HG03066 (cell line): ENCODE data around the gene HNF4A.
"Not testable (repeated sequence)": the region's sequence is repeated elsewhere in the genome, so short reads cannot be mapped to it uniquely, and the experiment has no call there.

ENCODE experiments used
- ATAC-seq: cut with Tn5 transposase; IDR thresholded peaks from one replicate; pipeline ENCODE4 v1.9.1; 2021; ENCODE audit warnings: low read depth; ENCODE audit not compliant: unreplicated experiment

Gene HNF4A

DNA sequence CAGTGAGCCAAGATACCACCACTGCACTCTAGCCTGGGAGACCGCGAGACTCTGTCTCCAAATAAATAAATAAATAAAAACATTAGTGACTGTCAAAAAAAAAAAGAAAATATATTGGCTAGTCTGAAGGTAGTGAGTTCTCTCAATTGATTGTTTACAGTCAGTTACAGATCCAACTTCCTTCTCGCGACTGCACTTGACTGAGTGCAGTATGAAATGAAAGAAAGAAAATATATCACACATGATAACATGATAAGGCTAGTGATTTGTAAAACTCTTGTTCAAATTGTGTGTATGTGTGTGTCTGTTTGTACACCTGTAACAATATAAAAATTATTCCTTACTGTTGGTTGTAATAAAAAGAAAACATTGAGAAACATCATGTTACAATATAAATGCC lies 10.8 kb upstream of the HNF4A start:
- no peak for ATAC-seq

DNA sequence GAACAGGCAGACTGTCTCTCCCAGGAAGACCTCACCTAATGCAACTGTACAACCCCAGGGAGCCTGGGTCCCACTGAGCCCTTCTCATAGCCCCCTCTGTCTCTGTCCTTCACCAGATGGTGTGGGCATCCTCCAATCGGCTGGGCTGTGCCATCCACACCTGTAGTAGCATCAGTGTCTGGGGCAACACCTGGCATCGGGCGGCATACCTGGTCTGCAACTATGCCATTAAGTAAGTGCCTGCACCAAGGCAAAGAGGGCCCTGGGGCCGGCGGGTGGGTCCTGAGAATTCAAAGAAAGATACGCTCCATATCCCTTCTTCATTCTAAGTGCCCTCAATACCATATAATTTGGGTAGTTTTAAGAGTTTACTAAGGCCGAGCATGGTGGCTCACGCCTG lies 10.4 kb upstream of the HNF4A start:
- ATAC-seq = no peak

DNA sequence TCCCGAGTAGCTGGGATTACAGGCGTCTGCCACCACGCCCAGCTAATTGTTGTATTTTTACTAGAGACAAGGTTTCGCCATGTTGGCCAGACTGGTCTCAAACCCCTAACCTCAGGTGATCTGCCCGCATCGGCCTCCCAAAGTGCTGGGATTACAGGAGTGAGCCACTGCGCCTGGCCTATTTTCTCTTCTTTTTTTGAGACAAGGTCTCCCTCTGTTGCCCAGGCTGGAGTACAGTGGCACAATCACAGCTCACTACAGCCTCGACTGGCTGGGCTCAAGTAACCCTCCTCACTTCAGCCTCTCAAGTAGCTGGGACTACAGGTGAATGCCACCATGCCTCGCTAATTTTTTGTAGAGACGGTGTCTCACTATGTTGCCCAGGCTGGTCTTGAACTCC lies 9.6 kb upstream of the HNF4A start:
- not testable (repeated sequence) for ATAC-seq

DNA sequence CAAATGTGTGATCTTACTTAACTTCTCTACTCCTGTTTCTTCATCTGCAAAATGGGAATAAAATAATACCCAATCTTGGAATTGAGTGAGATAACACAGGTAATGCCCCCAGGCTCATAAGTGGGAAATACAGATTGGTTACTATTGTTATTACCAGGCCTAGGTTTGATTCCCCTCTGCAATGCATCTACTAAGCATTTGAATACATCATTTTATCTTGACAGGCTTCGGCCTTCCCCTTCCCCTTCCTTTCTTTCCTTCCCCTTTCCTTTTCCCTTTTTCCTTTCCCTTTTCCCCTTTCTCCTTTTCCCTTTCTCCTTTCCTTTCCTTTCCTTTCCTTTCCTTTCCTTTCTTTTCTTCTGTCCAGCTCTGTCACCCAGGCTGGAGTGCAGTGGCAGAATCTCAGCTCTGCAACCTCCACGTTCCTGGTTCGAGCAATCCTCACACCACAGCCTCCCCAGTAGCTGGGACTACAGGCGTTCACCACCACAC lies 7.3 kb upstream of the HNF4A start:
- ATAC-seq = no peak

DNA sequence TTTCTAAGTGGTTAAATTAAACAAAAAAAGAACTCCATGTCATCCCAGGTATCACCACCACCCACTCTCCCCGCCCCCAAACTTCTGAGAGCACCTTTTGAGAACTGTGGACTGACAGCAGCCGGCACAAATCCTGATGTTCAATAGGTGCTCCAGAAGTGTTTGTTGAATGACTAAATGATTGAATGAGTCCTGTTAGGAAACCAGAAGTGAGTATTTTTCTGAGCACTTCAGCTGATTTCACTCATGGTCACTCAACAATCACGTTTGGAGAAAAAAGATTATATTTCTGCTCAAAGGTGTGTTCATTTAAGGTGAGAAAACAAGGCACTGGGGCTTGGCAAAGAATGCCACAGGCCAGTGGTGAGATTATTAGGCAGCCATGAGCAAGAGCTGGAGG lies 6.2 kb upstream of the HNF4A start:
- ATAC-seq = no peak

DNA sequence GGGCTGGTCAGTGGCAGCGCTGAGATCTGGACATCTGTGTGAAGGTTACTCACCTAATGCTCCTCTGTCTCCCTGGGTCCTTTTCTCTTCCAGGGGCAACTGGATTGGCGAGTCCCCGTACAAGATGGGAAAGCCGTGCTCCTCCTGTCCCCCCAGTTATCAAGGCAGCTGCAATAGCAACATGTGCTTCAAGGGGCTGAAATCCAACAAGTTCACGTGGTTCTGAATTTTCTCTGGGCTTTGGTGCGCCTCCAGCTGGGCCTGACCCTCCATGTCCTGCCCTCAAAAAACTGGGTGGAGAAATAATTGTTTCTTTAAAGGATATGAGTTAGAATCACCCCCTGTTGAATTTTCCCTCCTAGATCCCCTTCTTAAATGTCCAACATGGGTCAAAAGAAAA lies 4.9 kb upstream of the HNF4A start:
- ATAC-seq = no peak

DNA sequence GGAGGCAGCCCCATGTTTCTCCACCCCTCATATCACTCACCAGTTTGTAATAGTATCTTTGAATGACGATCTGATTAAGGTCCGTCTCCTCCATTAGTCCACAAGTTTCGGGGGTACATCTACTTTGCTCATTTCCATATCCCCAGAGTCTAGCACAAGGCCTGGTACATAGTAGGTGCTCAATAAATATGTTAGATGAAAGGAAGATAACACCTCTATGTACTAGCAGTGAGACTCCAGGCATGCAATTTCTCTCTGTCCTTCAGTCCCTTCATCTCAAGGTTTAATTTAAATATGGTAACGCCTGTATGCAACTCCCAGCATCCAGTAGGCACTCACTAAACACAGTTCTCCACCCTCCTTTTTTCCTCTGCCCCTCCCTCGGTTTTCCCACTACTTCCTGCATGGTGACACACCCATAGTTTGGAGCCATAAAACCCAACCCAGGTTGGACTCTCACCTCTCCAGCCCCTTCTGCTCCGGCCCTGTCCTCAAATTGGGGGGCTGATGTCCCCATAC lies 461 bp upstream of the HNF4A start:
- ATAC-seq = no peak

DNA sequence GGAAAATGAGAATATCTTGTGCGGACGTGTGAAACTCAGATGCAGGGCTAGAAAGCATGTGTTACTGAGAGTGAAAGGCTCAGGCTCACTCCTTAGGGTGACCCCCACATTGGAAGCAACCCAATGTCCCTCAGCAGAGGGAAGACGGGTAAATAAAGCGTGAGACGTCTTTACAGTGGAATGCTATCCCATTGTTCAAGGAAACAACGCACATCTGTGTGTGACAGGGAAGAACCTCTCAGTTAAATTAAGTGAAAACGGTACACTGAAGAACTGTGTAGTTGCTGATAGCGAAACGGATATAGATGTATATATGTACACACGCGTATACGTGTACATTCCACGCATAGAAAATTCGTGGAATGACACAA lies 839 bp downstream of the HNF4A start:
- no peak for ATAC-seq

DNA sequence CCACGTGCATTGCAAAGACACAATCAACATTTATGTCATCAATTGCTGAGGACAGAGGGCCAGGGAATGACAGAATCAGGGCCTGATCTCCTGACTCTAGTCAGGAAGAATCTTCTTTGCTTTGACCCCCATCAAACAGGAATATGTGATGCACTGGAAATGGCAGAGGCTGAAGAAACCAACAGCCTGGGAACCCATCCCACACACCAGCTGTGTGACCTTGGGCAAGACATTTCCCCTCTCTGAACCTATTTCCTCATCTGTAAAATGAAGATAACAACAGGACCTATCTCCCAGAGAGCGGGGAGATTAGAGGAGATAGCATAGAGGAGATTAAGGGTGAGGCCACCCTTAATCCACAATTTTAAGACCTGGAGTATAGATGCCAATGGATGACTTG lies 1.5 kb downstream of the HNF4A start:
- no peak for ATAC-seq

DNA sequence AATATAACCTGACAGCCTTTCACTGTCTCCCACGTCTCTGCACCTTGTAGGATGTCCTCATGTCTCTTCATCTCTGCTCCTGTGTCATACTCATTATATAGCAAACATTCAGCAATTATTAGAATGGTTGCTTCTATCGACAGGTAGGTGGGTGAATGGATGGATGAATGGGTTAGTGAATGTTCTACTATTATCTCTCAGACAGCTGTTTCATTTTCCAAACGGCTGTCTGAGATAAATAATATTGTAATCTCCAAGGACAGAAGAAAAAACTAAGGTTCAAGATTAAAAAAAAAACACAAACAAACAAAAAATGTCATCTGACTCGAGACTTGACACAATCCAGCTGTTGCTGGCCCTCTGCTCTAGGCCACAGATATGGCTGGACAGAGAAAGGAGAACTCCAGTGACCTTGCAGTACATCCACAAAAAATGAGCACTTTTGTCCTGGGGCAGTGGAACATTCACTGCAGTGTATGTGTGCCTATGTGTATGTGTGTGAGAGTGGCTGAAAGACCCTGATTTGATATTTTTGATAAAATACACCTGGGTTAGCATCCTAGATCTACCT lies 2.1 kb downstream of the HNF4A start:
- no peak for ATAC-seq

DNA sequence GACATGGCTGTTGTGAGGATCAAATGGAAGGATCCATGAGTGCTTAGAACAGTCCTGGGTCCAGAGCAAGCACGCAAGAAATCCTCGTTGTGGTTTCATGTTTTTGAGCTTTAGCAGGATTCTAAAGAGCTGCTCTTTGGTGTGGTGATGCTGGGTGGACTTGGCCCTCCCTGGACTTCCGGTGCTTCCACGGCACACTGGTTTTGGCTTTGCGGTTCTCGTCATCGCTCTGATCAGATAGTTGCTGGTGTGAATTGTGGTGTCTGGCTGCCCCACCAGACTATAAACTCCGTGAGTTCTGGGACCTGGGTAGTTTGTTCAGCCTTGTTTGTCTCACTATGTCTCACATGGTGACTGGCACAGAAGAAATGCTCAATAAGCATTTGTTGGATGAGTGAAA lies 3.3 kb downstream of the HNF4A start:
- ATAC-seq = no peak

DNA sequence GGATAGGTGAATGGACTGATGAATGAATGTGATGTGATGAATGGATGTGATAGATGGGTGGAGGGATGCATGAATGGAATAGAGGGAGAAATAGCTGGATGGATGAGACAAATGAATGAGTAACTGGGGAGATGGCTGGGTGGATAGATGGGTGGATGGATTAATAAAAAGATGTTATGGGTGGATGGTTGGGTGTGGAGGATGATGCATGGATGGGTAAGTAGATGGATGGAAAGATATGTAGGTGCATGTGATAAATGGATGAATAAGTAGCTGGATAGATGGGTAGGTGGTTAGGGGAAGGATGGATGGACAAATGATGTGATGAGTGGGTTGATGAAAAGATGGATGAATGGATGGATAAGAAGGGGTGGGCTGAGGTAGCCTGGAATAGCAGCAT lies 4.7 kb downstream of the HNF4A start:
- no peak for ATAC-seq

DNA sequence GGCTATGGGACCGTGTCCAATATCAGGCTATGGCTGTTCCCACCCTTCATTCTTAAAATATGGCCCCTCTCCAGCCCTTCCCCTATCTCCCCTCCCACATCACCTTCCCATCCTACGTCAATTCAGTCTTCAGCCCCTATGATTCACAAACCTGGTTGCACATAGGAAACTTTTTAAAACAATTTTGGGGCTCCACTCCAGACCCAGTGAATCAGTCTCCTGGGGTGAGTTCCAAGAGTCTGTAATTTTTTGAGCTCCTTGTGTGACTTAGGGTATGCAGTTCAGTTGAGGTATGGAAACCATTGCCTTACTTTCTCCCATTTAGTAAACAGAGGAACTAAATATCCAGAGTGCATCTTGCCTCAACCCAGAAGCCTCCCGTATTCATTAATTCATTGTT lies 5.5 kb downstream of the HNF4A start:
- no peak for ATAC-seq

DNA sequence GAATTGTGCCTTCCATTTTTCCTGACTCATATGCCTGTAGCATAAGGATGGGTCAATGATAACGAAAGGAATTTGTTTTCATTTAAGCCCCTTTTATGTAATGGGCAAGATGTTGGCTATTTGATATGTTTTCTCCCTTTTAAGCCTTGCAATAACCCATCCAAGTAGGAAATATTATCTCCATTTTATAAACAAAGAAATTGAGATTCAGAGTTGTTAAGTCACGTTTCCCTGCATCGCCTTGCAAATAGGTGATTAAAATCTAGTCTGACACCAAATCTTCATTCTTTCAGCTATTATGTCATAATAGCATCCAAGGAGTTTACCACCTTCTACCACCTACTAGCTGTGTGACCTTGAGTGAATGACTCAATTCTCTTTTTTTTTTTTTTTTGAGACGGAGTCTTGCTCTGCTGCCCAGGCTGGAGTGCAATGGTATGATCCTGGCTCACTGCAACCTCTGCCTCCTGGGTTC lies 7.0 kb downstream of the HNF4A start:
- ATAC-seq = no peak

DNA sequence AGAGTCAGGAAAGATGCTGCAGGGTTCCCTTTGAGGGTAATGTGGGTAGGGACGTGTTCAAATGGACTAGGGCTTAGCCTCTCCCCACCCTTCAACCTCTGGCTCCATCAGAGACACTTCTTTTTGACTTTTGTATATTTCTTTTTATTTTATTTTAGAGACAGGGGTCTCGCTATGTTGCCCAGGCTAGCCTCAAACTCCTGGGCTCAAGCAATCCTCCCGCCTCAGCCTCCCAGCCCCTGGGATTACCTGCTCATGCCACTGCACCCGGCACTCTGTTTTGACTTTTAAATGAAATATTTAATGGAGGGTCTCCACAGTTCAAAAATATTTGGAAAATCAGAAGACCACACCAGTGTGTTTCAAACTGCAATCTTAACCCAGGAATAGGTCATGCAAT lies 8.6 kb downstream of the HNF4A start:
- no peak for ATAC-seq

DNA sequence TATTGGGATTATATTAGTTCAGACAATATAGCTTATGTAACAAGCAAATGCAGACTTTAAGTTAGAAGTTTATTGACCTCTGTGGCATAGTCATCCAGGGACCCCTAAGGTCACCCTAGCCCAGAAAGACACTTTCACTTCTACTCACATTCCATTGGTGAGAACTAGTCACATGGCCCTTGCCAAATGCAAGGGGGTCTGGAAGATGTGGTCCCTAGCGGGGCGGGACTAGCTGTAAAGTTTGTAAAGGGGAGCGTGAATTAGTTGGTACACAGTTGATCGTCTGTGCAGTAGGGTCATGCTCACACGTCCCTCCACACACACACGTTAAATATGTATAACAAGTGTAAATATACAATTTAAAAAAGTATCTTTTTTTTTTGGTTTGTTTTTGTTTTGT lies 9.3 kb downstream of the HNF4A start:
- no peak for ATAC-seq

DNA sequence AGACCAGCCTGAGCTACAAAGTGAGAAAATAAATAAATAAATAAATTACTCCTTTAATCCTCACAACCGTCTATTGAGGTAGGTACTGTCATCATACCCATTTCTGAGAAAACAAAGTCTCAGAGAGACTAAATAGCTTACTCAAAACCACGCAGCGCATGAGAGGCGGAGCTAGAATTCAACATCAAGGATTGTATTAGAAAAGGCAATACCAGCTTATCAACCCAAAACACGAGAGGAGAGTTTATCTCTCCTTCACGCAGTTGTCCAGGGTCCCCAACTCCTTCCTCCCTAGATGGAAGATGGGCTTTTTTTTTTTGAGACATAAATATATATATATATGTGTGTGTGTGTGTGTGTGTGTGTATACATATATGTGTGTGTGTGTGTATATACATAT lies 12.2 kb downstream of the HNF4A start:
- ATAC-seq = no peak

DNA sequence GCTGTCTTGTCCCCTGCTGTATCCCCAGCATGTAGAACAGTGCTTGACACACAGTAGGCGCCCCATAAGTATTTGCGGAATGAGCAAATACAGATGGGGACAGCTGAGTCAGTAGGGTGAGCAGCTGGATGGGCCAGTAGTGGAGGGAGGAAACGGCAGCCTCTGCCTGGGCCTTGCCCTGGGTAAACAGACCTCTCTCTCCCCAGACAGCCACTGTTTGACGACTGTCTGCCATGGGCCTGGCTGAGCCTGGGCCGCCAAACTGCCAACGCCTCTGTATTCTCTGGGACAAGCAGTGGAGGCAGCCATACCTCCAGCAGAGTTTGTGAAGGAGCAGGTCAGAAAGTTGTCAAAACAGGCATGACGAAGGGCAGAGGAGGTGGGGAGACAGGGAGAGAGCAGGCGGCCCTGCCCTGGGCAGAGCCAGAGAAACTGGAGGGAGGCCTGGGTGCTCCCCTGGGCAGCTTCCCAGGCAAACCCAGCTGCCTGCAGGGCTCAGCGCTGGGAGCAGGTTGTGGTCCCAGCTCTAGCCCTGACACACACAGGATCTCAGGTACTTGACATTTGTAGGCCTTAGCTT lies 15.2 kb downstream of the HNF4A start:
- no peak for ATAC-seq

DNA sequence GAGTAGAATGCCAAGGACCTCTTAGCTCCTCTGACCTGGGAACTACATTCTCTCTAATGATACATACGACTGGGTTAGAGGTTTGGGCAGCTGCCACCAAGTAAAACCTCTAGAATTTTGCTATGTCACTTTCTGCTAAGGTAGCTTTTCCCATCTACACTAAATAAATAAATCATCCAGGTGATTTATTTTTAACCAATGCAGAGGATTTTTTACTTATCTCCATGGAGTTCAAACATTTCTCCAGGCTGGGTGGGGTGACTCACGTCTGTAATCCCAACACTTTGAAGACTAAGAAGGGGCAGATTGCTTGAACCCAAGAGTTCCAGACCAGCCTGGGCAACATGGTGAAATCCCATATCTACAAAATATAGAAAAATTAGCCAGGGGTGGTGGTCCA lies 27.1 kb downstream of the HNF4A start:
- no peak for ATAC-seq

DNA sequence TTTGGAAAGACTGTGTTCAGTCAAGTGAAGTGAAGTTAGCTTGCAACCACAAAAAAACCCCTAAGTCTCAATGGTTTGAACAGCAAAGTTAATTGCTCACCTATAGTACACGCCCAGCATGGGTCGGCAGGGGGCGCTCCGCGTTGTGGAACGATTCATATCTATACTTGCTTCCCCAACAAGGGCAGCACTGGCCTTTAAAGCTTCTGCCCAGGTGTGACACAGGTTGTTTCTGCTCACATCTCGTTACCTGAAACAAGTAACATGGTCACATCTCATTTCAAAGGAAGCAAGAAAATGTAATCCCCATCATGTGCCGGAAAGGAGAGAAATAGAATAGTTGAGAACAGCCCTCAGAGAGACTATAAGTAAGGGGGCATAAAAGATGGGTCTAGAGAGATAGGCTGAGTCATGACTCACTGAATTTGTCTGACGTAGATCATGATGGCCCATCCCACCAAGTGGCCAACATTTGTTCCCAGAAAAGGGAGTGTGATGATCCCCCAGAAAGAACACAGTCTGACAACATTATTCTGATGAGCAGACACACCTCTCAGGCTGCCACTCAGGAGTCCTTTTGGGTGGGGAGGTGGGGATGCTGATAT lies 29.0 kb downstream of the HNF4A start:
- ATAC-seq = no peak

DNA sequence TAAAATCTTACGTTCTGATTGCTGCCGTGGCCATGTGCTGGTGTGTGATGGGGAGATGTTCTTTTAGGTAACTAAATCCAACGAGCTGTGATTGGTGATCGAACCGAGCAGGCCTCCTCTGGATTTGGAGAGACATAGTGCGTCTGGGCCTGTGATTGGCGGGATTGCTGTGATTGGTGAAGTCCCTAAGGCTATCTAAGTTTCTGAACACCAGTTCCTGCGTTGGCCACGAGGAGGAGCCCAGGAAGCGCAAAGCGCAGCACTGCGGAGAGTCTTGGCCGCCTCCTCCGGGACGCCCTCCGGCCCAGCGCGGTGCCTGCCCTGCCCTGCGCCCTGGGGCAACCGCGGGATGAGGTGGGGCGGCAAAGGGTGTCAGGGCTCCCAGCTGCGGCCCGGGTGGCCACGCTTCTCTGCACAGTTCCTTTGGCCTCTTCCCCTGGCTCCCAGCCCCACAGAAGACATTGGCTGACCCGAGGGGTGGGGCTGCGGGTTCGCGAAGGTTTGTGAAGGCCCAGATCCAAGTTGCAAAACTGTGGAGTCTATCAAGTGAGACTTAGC lies 33.0 kb downstream of the HNF4A start:
- no peak for ATAC-seq

DNA sequence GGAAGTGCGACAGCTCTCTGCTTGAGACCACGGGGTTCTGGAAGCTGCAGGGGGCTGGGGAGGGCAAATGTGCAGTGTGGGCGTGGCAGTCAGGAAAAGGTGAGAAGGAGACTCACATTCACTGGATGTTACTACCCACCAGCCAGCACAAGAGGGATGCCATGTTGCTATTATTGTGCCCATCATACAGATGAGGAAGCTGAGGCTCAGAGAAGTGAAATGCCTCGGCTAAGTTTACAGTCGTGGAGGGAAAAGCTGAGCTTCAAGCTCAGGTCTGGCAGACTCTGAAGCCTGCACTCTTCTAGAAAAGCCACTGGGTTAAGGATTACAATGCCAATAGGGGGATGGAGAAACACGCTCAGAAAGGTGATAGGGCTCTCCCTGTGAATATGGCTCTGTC lies 34.4 kb downstream of the HNF4A start:
- no peak for ATAC-seq
